HepG2 (cell line): ENCODE results near the gene NBEAL2.

Experiments used
- ARID5B ChIP-seq: IDR thresholded peaks from 2 replicates; pipeline ENCODE4 v1.4.0; 2020; ENCODE audit warnings: mild to moderate bottlenecking, missing genetic modification reagents
- ASH2L ChIP-seq: fragments of 300-600, 200-600 bp; sonication (generic); IDR thresholded peaks from 2 replicates; pipeline ENCODE4 v1.7.0; 2017; ENCODE audit warnings: low read depth, mild to moderate bottlenecking, moderate library complexity, mixed read lengths, low read length; ENCODE audit not compliant: insufficient read length
- ATF1 ChIP-seq: IDR thresholded peaks from 2 replicates; pipeline ENCODE4 v1.6.1; 2016; ENCODE audit warnings: mild to moderate bottlenecking, control low read depth
- RFX5 ChIP-seq: IDR thresholded peaks from 2 replicates; pipeline ENCODE4 v1.6.1; 2011; ENCODE audit warnings: low read depth, low read length, improper control_type of control experiment
- ZNF780A ChIP-seq: sonication (generic); formaldehyde crosslinking; IDR thresholded peaks from 2 replicates; pipeline ENCODE4 v1.8.0; 2022; ENCODE audit warnings: mild to moderate bottlenecking, missing genetic modification reagents, moderate library complexity

GRCh38 chr3:46985588-46985987 is 6.1 kb downstream of the NBEAL2 start:
- TF ChIP-seq ZNF780A (CRISPR knock-in tag) (no peak), ATF1 (no peak), RFX5 (no peak), ARID5B (no peak), ASH2L (no peak)
